CD4-positive, alpha-beta T cell (primary cell): ENCODE measurements around the gene UQCR11. TPM values are rescaled to one million over a fixed set of nuclear protein-coding genes. Genes with fewer than 3 reads are reported as not detected.

Experiments used
- ATAC-seq: fragments of 200-7000 bp; cut with Tn5 transposase; one replicate; pipeline ENCODE4 v1.10.0; 2022; ENCODE audit warnings: mild to moderate bottlenecking; ENCODE audit not compliant: poor library complexity
- CTCF ChIA-PET: fragments of 350-600 bp; sonication (Branson Sonifier 250); formaldehyde crosslinking; loops from one replicate; lab custom pipeline; 2021; ENCODE audit warnings: antibody characterized with exemption, inconsistent platforms; lab: Charles Lee
- POLR2A ChIA-PET: fragments of 350-600 bp; sonication (Branson Sonifier 250); formaldehyde crosslinking; loops from one replicate; lab custom pipeline; 2021; ENCODE audit warnings: antibody characterized with exemption, inconsistent platforms; lab: Charles Lee
- DNase-seq, 14 experiments: peaks; one replicate each; pipeline ENCODE4 v3.0.0-alpha.2; 2013 to 2020; ENCODE audit warnings: mixed read lengths in 2 of 14
- H3K27ac ChIP-seq, 2 donors: one replicate each; pipeline versions ENCODE4 v1.5.1 to v1.7.0; 2013; ENCODE audit warnings: low read length in 2 of 2, low read depth in 1 of 2, mild to moderate bottlenecking in 1 of 2
- H3K27me3 ChIP-seq, 2 experiments: 1 replicate in 1 of 2; 2 replicates in 1 of 2; pipeline versions ENCODE4 v1.6.1 to v1.7.0; 2013; ENCODE audit warnings: low read length in 2 of 2, control low read depth in 1 of 2, mild to moderate bottlenecking in 1 of 2, moderate library complexity in 1 of 2; ENCODE audit not compliant: insufficient read depth in 2 of 2, control insufficient read depth in 1 of 2
- H3K36me3 ChIP-seq: one replicate; pipeline ENCODE4 v1.6.1; 2013; ENCODE audit warnings: low read length, control low read depth; ENCODE audit not compliant: insufficient read depth
- H3K4me1 ChIP-seq: one replicate; pipeline ENCODE4 v1.6.1; 2013; ENCODE audit warnings: low read length, control low read depth; ENCODE audit not compliant: insufficient read depth
- H3K4me3 ChIP-seq: one replicate; pipeline ENCODE4 v1.5.1; 2013; ENCODE audit warnings: mild to moderate bottlenecking, low read length, moderate library complexity
- H3K9me3 ChIP-seq, 2 experiments: 1 replicate in 1 of 2; 2 replicates in 1 of 2; pipeline versions ENCODE4 v1.6.1 to v1.7.0; 2013; ENCODE audit warnings: low read length in 2 of 2, mild to moderate bottlenecking in 2 of 2, control low read depth in 1 of 2, moderate library complexity in 1 of 2; ENCODE audit not compliant: control insufficient read depth in 1 of 2, insufficient read depth in 1 of 2
- H3K27ac Mint-ChIP-seq: one replicate; pipeline ENCODE4 v1.8.0; 2020; ENCODE audit warnings: mixed read lengths
- H3K27me3 Mint-ChIP-seq: one replicate; pipeline ENCODE4 v1.8.0; 2021; ENCODE audit warnings: mixed read lengths
- H3K36me3 Mint-ChIP-seq: one replicate; pipeline ENCODE4 v1.8.0; 2021; ENCODE audit warnings: low read depth, mixed read lengths
- H3K4me1 Mint-ChIP-seq: one replicate; pipeline ENCODE4 v1.8.0; 2021; ENCODE audit warnings: low read depth, mixed read lengths
- H3K4me3 Mint-ChIP-seq: one replicate; pipeline ENCODE4 v1.8.0; 2020; ENCODE audit warnings: mild to moderate bottlenecking, mixed read lengths
- H3K9me3 Mint-ChIP-seq: one replicate; pipeline ENCODE4 v1.8.0; 2020; ENCODE audit warnings: mixed read lengths
- intact Hi-C, 2 experiments: fragments of 100-400 bp; cut with DNase I in 1 of 2; cut with micrococcal nuclease in 1 of 2; formaldehyde crosslinking; loops; one replicate each; pipeline versions ENCODE4 v1.15.1 to v1.9.0; 2023 to 2025; cut with DNase I, micrococcal nuclease
- total RNA-seq, 174 experiments: library from RNA in 2 of 174; stranded (reverse) in 2 of 174; gene quantifications; one replicate each; pipeline ENCODE4 v1.2.3 and lab custom pipeline; 2021 to 2026
- TF ChIP-seq, protein P1 (sequence below): fragments of 200-600 bp; IDR thresholded peaks from one replicate; pipeline ENCODE4 v1.8.0; 2022; ENCODE audit warnings: antibody characterized with exemption, mild to moderate bottlenecking

UQCR11 gene
- total RNA-seq, 2 experiments from 2014 or later = 88.9 to 93.8 TPM

DNA sequence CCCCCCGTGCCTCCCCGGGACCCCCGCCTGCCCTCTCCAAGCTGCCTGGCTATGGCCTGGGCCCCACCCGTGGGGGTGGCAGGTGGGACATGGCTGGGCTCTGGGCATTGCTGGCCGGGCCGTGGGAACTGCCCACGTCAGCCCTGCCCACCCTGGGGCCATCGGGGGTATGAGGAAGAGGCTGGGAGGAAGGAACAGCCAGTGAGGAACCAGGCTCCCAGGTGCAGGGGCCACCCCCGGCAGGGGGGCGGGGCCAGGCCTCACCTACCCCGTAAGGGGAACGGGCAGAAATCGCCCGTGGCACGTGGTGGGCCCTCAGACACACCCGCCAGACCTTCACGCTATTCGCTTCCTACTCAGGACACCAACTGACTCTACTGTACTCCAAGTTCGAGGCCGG lies 24.8 kb upstream of the UQCR11 start:
- Mint-ChIP-seq H3K27ac (no peak overlapping the region), H3K4me1 (no peaks in the 10 kb centered on the region), H3K9me3 (no peaks in the 10 kb centered on the region), H3K36me3 (peaks cover 9% of the 10 kb centered on the region), H3K27me3 (no peaks in the 10 kb centered on the region), H3K4me3 (no peak overlapping the region)
- intact Hi-C loops = no loop called here
- TF ChIP-seq, protein P1, sequence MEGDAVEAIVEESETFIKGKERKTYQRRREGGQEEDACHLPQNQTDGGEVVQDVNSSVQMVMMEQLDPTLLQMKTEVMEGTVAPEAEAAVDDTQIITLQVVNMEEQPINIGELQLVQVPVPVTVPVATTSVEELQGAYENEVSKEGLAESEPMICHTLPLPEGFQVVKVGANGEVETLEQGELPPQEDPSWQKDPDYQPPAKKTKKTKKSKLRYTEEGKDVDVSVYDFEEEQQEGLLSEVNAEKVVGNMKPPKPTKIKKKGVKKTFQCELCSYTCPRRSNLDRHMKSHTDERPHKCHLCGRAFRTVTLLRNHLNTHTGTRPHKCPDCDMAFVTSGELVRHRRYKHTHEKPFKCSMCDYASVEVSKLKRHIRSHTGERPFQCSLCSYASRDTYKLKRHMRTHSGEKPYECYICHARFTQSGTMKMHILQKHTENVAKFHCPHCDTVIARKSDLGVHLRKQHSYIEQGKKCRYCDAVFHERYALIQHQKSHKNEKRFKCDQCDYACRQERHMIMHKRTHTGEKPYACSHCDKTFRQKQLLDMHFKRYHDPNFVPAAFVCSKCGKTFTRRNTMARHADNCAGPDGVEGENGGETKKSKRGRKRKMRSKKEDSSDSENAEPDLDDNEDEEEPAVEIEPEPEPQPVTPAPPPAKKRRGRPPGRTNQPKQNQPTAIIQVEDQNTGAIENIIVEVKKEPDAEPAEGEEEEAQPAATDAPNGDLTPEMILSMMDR = no peak
- no peak for ATAC-seq
- Histone ChIP-seq H3K27ac (no peak overlapping the region), H3K9me3 (peaks cover 0 to 5% of the 10 kb centered on the region in 2 experiments), H3K4me3 (no peak overlapping the region), H3K36me3 (peaks cover 17% of the 10 kb centered on the region), H3K27me3 (no peaks in the 10 kb centered on the region), H3K4me1 (no peaks in the 10 kb centered on the region)
- CTCF ChIA-PET = no interaction called here
- no peak for DNase-seq
- POLR2A ChIA-PET = no interaction called here

DNA sequence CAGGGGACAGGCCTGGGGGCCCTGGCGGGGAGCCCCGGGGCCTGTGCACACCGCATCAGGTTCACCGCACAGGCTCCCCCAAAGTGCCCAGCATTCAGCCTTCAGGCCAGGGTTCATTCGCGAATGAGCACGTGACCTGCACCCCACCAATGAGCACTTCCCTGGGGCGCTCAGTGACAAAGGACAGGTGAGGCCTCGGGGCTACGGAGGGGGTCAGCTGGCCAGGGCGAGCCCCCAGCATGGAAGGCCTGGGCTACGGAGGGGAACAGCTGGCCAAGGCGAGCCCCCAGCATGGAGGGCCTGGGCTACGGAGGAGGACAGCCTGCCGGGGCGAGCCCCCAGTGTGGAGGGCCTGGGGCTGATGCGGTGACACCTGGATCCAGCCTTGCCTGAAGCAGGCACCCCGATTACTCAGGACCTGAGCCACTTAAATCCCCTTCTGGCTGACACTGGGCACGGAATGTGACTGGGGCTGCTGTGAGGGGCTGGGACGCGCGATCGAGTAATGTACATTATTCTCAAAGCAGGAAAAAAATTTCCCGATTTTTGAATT lies 24.1 kb upstream of the UQCR11 start:
- Histone ChIP-seq H3K36me3 (peaks cover 13% of the 10 kb centered on the region), H3K27ac (no peak overlapping the region), H3K27me3 (no peaks in the 10 kb centered on the region), H3K4me1 (no peaks in the 10 kb centered on the region), H3K4me3 (no peak overlapping the region), H3K9me3 (peaks cover 0 to 3% of the 10 kb centered on the region in 2 experiments)
- ATAC-seq (no peak), DNase-seq (no peak)
- Mint-ChIP-seq H3K4me3 (no peak overlapping the region), H3K27ac (no peak overlapping the region), H3K36me3 (peaks cover 13% of the 10 kb centered on the region), H3K4me1 (peaks cover 5% of the 10 kb centered on the region), H3K27me3 (no peaks in the 10 kb centered on the region), H3K9me3 (no peaks in the 10 kb centered on the region)
- TF ChIP-seq, protein P1 = no peak
- intact Hi-C loops = no loop called here
- ChIA-PET POLR2A (no interaction called here), CTCF (no interaction called here)

DNA sequence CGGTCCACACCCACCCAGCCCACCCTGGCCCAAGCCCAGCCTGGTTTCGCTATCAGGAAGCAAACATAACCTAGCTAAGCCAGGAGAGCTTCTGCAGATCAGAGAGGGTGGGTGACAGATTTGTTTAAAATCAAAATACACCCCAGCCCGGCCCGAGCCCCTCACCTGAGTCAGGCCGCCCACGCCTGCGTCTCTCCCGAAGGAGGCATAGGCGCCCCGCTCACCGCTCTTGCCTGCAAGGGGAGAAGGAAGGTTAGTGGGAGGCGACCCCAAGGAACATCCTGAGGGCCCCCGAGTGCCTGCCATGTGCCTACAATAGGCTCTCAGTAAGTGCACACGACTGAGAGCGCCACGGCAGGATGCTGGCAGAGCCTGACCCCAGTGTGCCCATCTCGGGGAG lies 21.9 kb upstream of the UQCR11 start:
- no peaks in the 10 kb centered on the region for H3K27me3 Mint-ChIP-seq
- ATAC-seq = no peak

More for the DNA sequence above, 21.9 kb upstream of the UQCR11 start:
- Mint-ChIP-seq H3K4me1 (peaks cover 7% of the 10 kb centered on the region), H3K4me3 (no peak overlapping the region), H3K9me3 (no peaks in the 10 kb centered on the region), H3K27ac (no peak overlapping the region), H3K36me3 (peaks cover 19% of the 10 kb centered on the region)
- intact Hi-C loops = no loop called here
- ChIA-PET CTCF (no interaction called here), POLR2A (no interaction called here)
- Histone ChIP-seq H3K27me3 (no peaks in the 10 kb centered on the region), H3K9me3 (peaks cover 0 to 3% of the 10 kb centered on the region in 2 experiments), H3K36me3 (peaks cover 20% of the 10 kb centered on the region), H3K27ac (no peak overlapping the region), H3K4me3 (no peak overlapping the region), H3K4me1 (no peaks in the 10 kb centered on the region)
- TF ChIP-seq, protein P1 = no peak
- DNase-seq = no peak
